ENCODE data around the gene MZT2B. TPM values are rescaled to one million over a fixed set of nuclear protein-coding genes. Genes with fewer than 3 reads are reported as not detected.
"Not testable (repeated sequence)": the region's sequence is repeated elsewhere in the genome, so short reads cannot be mapped to it uniquely, and the experiment has no call there.

MZT2B gene
- total and polyA plus RNA-seq, 2 of the 8 experiments (the other 6 are each of a cell fraction or from before 2014, with no cell fraction given) = 90.3 to 151 TPM

DNA sequence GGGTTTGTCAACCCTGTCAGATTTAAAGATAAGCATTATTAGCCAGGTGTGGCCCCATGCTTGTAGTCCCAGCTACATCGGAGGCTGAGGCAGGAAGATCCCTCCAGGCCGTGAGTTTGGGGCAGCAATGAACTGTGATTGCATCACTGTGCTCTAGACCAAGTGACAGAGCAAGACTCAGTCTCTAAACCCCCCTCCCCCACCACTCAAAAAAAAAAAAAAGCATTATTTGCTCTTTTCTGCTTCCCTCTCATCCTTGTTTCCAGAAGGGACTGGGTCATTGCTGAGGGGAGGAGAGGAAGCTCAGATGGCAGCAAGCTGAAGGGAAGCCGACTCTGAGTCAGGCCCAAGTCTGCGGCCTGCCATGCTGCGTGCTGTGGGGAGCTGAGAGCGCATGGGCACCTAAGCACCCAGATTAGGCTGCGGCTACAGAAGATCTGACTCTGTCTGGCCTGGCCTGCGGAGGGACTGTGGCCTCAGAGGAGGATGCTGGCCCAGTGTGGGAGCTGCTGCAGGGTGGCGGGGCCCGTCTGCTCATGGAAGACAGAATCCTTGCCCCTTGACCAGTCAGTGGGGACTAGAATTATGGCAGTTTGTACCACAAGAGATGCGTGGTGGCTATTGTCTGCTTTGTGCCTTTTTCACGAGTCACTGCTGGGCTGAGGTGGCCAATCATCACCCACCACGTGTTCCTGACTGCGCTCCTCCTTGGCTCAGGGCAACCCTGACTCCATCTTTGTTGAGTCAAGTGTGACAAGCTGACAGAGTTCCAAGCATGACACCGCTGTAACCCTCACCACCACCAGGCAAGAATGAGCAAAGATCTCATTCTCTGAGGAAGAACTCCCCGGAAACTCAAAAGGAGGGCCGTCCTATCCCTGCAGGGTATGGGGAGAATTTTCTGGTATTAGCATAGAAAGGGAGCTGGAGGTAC is 6.1 kb downstream of the MZT2B start:
- H3K4me3 ChIP-seq (ENCODE audit: extremely low read depth in 1 of 4, insufficient read depth in 2 of 4, low read depth in 3 of 4, low read length in 4 of 4); FAIRE-seq: not testable (repeated sequence)
- WGBS, 2 experiments (ENCODE audit: extremely low coverage in 1 of 2, insufficient coverage in 1 of 2, insufficient read length in 1 of 2, insufficient replicate concordance in 2 of 2, low coverage in 1 of 2, low lambda C conversion rate in 2 of 2, missing lambda C conversion rate in 1 of 2) = 90% methylated on average over 15 of the region's 17 CpGs; no CpG with 5 or more reads in 1 of the 2 experiments

More for the DNA sequence above, 6.1 kb downstream of the MZT2B start:
- H2BK5ac ChIP-seq (ENCODE audit: low read depth, low read length); H3K36me3 ChIP-seq (ENCODE audit: control insufficient read depth in 2 of 4, insufficient read depth in 4 of 4, low read length in 3 of 4); H3K23ac ChIP-seq (ENCODE audit: insufficient read length); H2BK20ac ChIP-seq (ENCODE audit: low read length); H3K4me2 ChIP-seq (ENCODE audit: insufficient read depth in 1 of 2, low read depth in 2 of 2, low read length in 2 of 2); H3K18ac ChIP-seq (ENCODE audit: extremely low read depth, low read length); H2AK5ac ChIP-seq (ENCODE audit: low read depth, low read length); H3K14ac ChIP-seq (ENCODE audit: insufficient read length); H4K91ac ChIP-seq (replicated peaks; ENCODE audit: insufficient read length, low read length); H3K27ac ChIP-seq (ENCODE audit: low read depth, low read length); H3K56ac ChIP-seq (replicated peaks; ENCODE audit: insufficient read length, low read depth, low read length); H3K79me2 ChIP-seq (ENCODE audit: control insufficient read depth in 1 of 2, insufficient read depth in 2 of 2, low read length in 2 of 2); H4K20me1 ChIP-seq (replicated peaks in 1 of 2; ENCODE audit: control insufficient read depth in 1 of 2, insufficient read depth in 2 of 2, low read length in 2 of 2); DNase-seq (ENCODE audit: low read depth in 1 of 2, low spot score in 2 of 2); H3K4ac ChIP-seq (replicated peaks; ENCODE audit: insufficient read length, low read depth, low read length); H3K4me1 ChIP-seq (replicated peaks in 1 of 4; ENCODE audit: control insufficient read depth in 3 of 4, insufficient read depth in 4 of 4, low read length in 3 of 4); H3K27me3 ChIP-seq (replicated peaks in 1 of 4; ENCODE audit: control insufficient read depth in 3 of 4, extremely low read depth in 1 of 4, insufficient read depth in 3 of 4, low read length in 3 of 4); H2BK12ac ChIP-seq (ENCODE audit: low read depth, low read length); H3K9me3 ChIP-seq (ENCODE audit: insufficient read depth in 2 of 2, low read depth in 1 of 2, low read length in 1 of 2); H4K8ac ChIP-seq (ENCODE audit: extremely low read depth, insufficient read depth, low read length); H2BK120ac ChIP-seq (replicated peaks; ENCODE audit: low read depth, low read length); H2AFZ ChIP-seq (ENCODE audit: low read length); H3K23me2 ChIP-seq (ENCODE audit: low read depth, low read length); H2BK15ac ChIP-seq (ENCODE audit: low read length); H4K5ac ChIP-seq (ENCODE audit: insufficient read length, low read depth, low read length); H3K79me1 ChIP-seq (ENCODE audit: low read depth, low read length); H3K9ac ChIP-seq (replicated peaks in 1 of 4; ENCODE audit: extremely low read depth in 1 of 4, low read depth in 3 of 4, low read length in 3 of 4): not testable (repeated sequence)
- TF ChIP-seq CEBPB (IDR thresholded peaks at IDR 0.05; ENCODE audit: low read depth, low read length) = 0 out of 2 replicates have a peak, but pooled peaks have one; percentile 21
- ChIA-PET POLR2A (ENCODE audit: partially characterized antibody) (interaction anchor here (0.7 to 1.1 kb wide), 3 partner anchors 15 to 1878 kb away, joined by 3 to 4 read pairs (median 3); no protein-coding TSS in a partner anchor), CTCF (ENCODE audit: partially characterized antibody) (interaction anchor here (2.6 kb wide), 1 partner anchor 144 kb away, joined by 9 read pairs; no protein-coding TSS in a partner anchor)

Measured in H1 (cell line).